Transverse colon (tissue), 4 donors: Measurements from ENCODE around the gene OSTN. TPM values are rescaled to one million over a fixed set of nuclear protein-coding genes. Genes with fewer than 3 reads are reported as not detected.

ENCODE experiments used
- DNase-seq: peaks from one replicate; pipeline ENCODE4 v3.0.0-alpha.2; 2019
- H3K27ac ChIP-seq, 4 donors: fragments of 200-600 bp; sonication (generic); 2 replicates each; pipeline ENCODE4 v1.5.1; 2016 to 2018; ENCODE audit warnings: inconsistent platforms in 4 of 4
- H3K27me3 ChIP-seq: fragments of 200-600 bp; sonication (generic); 2 replicates; pipeline ENCODE4 v1.5.1; 2017; ENCODE audit warnings: inconsistent platforms
- H3K36me3 ChIP-seq, 4 donors: fragments of 200-600 bp; sonication (generic); 2 replicates each; pipeline ENCODE4 v1.5.1; 2017 to 2019; ENCODE audit warnings: inconsistent platforms in 4 of 4
- H3K4me1 ChIP-seq, 4 donors: fragments of 200-600 bp; sonication (generic); 2 replicates each; pipeline ENCODE4 v1.5.1; 2017 to 2020; ENCODE audit warnings: inconsistent platforms in 4 of 4
- H3K4me3 ChIP-seq, 4 donors: fragments of 200-600 bp; sonication (generic); 1 replicate in 1 of 4; 2 replicates in 3 of 4; pipeline versions ENCODE4 v1.5.1 to v1.6.1; 2017 to 2019; ENCODE audit warnings: inconsistent platforms in 4 of 4
- H3K9me3 ChIP-seq, 2 donors: fragments of 200-600 bp; sonication (generic); 2 replicates each; pipeline ENCODE4 v1.5.1; 2017 to 2019; ENCODE audit warnings: inconsistent platforms in 2 of 2
- CTCF ChIP-seq, 5 experiments: fragments of 200-600 bp in 3 of 5; fragments of 450-650 bp in 2 of 5; sonication (generic) in 3 of 5; IDR thresholded peaks; 1 replicate in 2 of 5; 2 replicates in 3 of 5; pipeline ENCODE4 v1.5.1; 2016 to 2017; ENCODE audit warnings: antibody characterized with exemption in 5 of 5, inconsistent platforms in 3 of 5, mild to moderate bottlenecking in 2 of 5, moderate library complexity in 1 of 5
- EP300 ChIP-seq: sonication (generic); formaldehyde crosslinking; IDR thresholded peaks from one replicate; pipeline ENCODE4 v1.6.1; 2017; ENCODE audit warnings: antibody characterized with exemption, low read depth
- POLR2A ChIP-seq: fragments of 450-650 bp; IDR thresholded peaks from one replicate; pipeline ENCODE4 v1.6.1; 2016; ENCODE audit warnings: antibody characterized with exemption, mild to moderate bottlenecking, moderate library complexity
- POLR2AphosphoS5 ChIP-seq, 3 donors: sonication (generic); formaldehyde crosslinking; IDR thresholded peaks; one replicate each; pipeline ENCODE4 v1.6.1; 2016; ENCODE audit warnings: antibody characterized with exemption in 3 of 3
- WGBS, 2 donors: methylation state at CpG; one replicate each; pipeline ENCODE4 v1.1.5; 2018; ENCODE audit warnings: low coverage in 1 of 2; 5-methylcytosine and 5-hydroxymethylcytosine counted together
- in situ Hi-C, 4 donors: fragments of 200-750 bp; cut with MboI; loops; one replicate each; pipeline versions ENCODE4 v1.15.0 to v1.15.1; 2017; ENCODE audit warnings: low sequenced_read_pairs in 3 of 4, low pct_ligation_motif_present in 1 of 4, low pct_unique_long_range_greater_than_20kb in 1 of 4
- intact Hi-C: fragments of 100-400 bp; cut with DNase I; formaldehyde crosslinking; loops from one replicate; pipeline ENCODE4 v1.15.1; 2023; ENCODE audit warnings: low total_unique reads
- total RNA-seq, 4 donors: library from RNA; depleted of rRNA; stranded (reverse); fragments of >200 nt; gene quantifications; one replicate each; pipeline ENCODE4 v1.1.0, GENCODE V29; 2016

The OSTN gene
- total RNA-seq, 4 donors from 2014 or later = 0.14 to 0.16 TPM; not detected in 2

GRCh38 chr3:191220908-191221307, 21.9 kb downstream of the OSTN start:
- Histone ChIP-seq H3K4me1 (no peaks in the 10 kb centered on the region), H3K9me3 (no peaks in the 10 kb centered on the region), H3K27me3 (no peaks in the 10 kb centered on the region), H3K36me3 (no peaks in the 10 kb centered on the region), H3K4me3 (no peak overlapping the region), H3K27ac (no peak overlapping the region)
- intact Hi-C loops (no loop called here), in situ Hi-C loops (no loop called here)
- no peak for DNase-seq
- TF ChIP-seq POLR2AphosphoS5 (IDR thresholded peaks at IDR 0.05) = no peak
- no peak for TF ChIP-seq POLR2A
- no peak for TF ChIP-seq CTCF (IDR thresholded peaks at IDR 0.05)
- no peak for TF ChIP-seq EP300
- WGBS, 2 donors = 89 to 100% methylated on average over 1 to 5 of the region's 5 CpGs

GRCh38 chr3:191221638-191222037, 22.6 kb downstream of the OSTN start:
- H3K4me1 ChIP-seq = no peaks in the 10 kb centered on the region
- no peaks in the 10 kb centered on the region for H3K36me3 ChIP-seq
- WGBS, 2 donors = 100% methylated on average over 1 of the region's 1 CpG; no CpG with 5 or more reads in 1 of the 2 donors
- intact Hi-C loops (no loop called here), in situ Hi-C loops (no loop called here)
- H3K9me3 ChIP-seq = no peaks in the 10 kb centered on the region
- no peaks in the 10 kb centered on the region for H3K27me3 ChIP-seq
- H3K27ac ChIP-seq = no peak overlapping the region
- DNase-seq = no peak
- H3K4me3 ChIP-seq = no peak overlapping the region
- TF ChIP-seq POLR2AphosphoS5 (IDR thresholded peaks at IDR 0.05) = no peak
- TF ChIP-seq POLR2A = no peak
- no peak for TF ChIP-seq CTCF (IDR thresholded peaks at IDR 0.05)
- TF ChIP-seq EP300 = no peak

GRCh38 chr3:191227541-191227940, 28.5 kb downstream of the OSTN start:
- Histone ChIP-seq H3K27ac (no peak overlapping the region), H3K36me3 (no peaks in the 10 kb centered on the region), H3K27me3 (no peaks in the 10 kb centered on the region), H3K4me1 (no peaks in the 10 kb centered on the region), H3K9me3 (no peaks in the 10 kb centered on the region), H3K4me3 (no peak overlapping the region)
- DNase-seq = no peak
- 63 to 72% methylated on average over 5 of the region's 5 CpGs for WGBS, 2 donors
- intact Hi-C loops = no loop called here
- in situ Hi-C loops = no loop called here
- no peak for TF ChIP-seq EP300
- no peak for TF ChIP-seq POLR2AphosphoS5 (IDR thresholded peaks at IDR 0.05)

GRCh38 chr3:191234216-191234615, 35.2 kb downstream of the OSTN start:
- Histone ChIP-seq H3K36me3 (no peaks in the 10 kb centered on the region), H3K4me1 (no peaks in the 10 kb centered on the region), H3K9me3 (no peaks in the 10 kb centered on the region), H3K27me3 (no peaks in the 10 kb centered on the region), H3K27ac (no peak overlapping the region), H3K4me3 (no peak overlapping the region)
- 93 to 100% methylated on average over 1 to 9 of the region's 9 CpGs for WGBS, 2 donors
- in situ Hi-C loops (loop anchor here in 1 of 4 donors (10.0 kb wide), 1 partner anchor 161 kb away; no protein-coding TSS in a partner anchor), intact Hi-C loops (no loop called here)
- DNase-seq = no peak
- TF ChIP-seq POLR2AphosphoS5 (IDR thresholded peaks at IDR 0.05) (no peak), EP300 (no peak), POLR2A (no peak), CTCF (IDR thresholded peaks at IDR 0.05) (no peak)
